ENCODE results near the gene UBE4B.

UBE4B gene

GRCh38 chr1:10033359-10033845 is 644 bp downstream of the UBE4B start:
- DNase-seq (ENCODE audit: low read depth, low spot score) = no peak

- no peak for DNase-seq (ENCODE audit: low read depth, low spot score)
Measured at GRCh38 chr1:10042746-10043145, 10.0 kb downstream of the UBE4B start.

- DNase-seq (ENCODE audit: low read depth, low spot score) = no peak
Measured at GRCh38 chr1:10045480-10046355, 13.0 kb downstream of the UBE4B start.

- no peak for DNase-seq (ENCODE audit: low read depth, low spot score)
Measured at GRCh38 chr1:10046356-10047085, 13.8 kb downstream of the UBE4B start.

GRCh38 chr1:10048601-10049000 is 15.8 kb downstream of the UBE4B start:
- no peak for DNase-seq (ENCODE audit: low read depth, low spot score)

- no peak for DNase-seq (ENCODE audit: low read depth, low spot score)
Measured at GRCh38 chr1:10050611-10051010, 17.9 kb downstream of the UBE4B start.

- no peak for DNase-seq (ENCODE audit: low read depth, low spot score)
Measured at GRCh38 chr1:10051656-10052055, 18.9 kb downstream of the UBE4B start.

- DNase-seq (ENCODE audit: low read depth, low spot score) = no peak
Measured at GRCh38 chr1:10052347-10052746, 19.6 kb downstream of the UBE4B start.

- no peak for DNase-seq (ENCODE audit: low read depth, low spot score)
Measured at GRCh38 chr1:10054465-10054864, 21.7 kb downstream of the UBE4B start.

GRCh38 chr1:10056599-10056987 is 23.8 kb downstream of the UBE4B start:
- DNase-seq (ENCODE audit: low read depth, low spot score) = no peak

- DNase-seq (ENCODE audit: low read depth, low spot score) = no peak
Measured at GRCh38 chr1:10057343-10057742, 24.6 kb downstream of the UBE4B start.

GRCh38 chr1:10057796-10058195 is 25.0 kb downstream of the UBE4B start:
- no peak for DNase-seq (ENCODE audit: low read depth, low spot score)

GRCh38 chr1:10059342-10059718 is 26.6 kb downstream of the UBE4B start:
- DNase-seq (ENCODE audit: low read depth, low spot score) = no peak

- DNase-seq (ENCODE audit: low read depth, low spot score) = no peak
Measured at GRCh38 chr1:10060311-10061100, 27.7 kb downstream of the UBE4B start.

GRCh38 chr1:10061276-10061675 is 28.5 kb downstream of the UBE4B start:
- DNase-seq (ENCODE audit: low read depth, low spot score) = no peak

- DNase-seq (ENCODE audit: low read depth, low spot score) = no peak
Measured at GRCh38 chr1:10063878-10064277, 31.1 kb downstream of the UBE4B start.

GRCh38 chr1:10064416-10065343 is 31.9 kb downstream of the UBE4B start:
- DNase-seq (ENCODE audit: low read depth, low spot score) = no peak

GRCh38 chr1:10065344-10065685 is 32.6 kb downstream of the UBE4B start:
- no peak for DNase-seq (ENCODE audit: low read depth, low spot score)

GRCh38 chr1:10065760-10066159 is 33.0 kb downstream of the UBE4B start:
- DNase-seq (ENCODE audit: low read depth, low spot score) = no peak

- DNase-seq (ENCODE audit: low read depth, low spot score) = no peak
Measured at GRCh38 chr1:10068605-10069294, 36.0 kb downstream of the UBE4B start.
